GM19452 (cell line): ENCODE measurements around the gene OPHN1.

Source experiments
- ATAC-seq: cut with Tn5 transposase; IDR thresholded peaks from one replicate; pipeline ENCODE4 v1.9.1; 2021; ENCODE audit not compliant: unreplicated experiment

OPHN1 gene

DNA sequence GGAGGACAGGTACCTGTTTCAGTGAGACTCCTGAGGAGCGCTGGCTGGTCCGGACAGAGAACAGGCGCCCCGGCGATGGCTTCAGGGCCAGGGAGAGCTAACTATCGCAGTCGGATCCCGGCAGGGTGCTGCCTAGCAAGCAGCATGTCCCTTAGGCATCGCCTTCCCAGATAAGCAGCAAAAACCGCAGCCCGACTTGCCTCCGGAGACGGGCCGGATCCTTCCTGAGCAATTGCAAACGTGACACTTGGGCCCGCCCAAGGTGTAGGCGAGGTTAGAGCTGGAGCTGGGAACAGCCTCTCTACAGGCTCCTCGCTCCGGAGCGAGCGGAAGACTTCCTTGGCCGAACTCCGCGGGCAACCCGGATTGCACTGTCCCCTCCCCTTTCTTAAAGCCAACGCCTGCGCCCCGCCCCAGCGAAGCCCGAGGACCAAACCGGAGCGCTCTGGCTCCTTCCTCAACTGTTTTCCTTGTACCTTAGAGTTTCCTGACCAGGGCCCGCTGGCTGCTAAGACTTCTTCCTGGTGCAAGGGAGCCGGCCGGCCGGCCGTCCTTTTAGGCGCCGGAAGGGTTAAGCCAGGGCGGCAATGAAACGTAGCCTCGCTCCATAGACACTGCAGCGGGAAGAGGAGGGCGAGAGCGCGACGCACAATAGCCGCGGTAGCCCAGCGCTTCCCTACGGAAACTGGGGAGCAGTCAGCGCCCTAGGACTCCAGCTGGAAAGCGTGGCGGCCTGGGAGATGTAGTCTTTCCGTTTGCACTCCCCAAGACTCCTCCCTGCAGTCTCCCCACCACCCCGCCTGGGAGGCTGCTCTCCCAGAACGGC lies at the start of gene OPHN1:
OPHN1 (minus strand) TSS at position 341 of the 826 bp plus-strand sequence. CDS start 475 bp downstream, outside the sequence.
- ATAC-seq = no peak

DNA sequence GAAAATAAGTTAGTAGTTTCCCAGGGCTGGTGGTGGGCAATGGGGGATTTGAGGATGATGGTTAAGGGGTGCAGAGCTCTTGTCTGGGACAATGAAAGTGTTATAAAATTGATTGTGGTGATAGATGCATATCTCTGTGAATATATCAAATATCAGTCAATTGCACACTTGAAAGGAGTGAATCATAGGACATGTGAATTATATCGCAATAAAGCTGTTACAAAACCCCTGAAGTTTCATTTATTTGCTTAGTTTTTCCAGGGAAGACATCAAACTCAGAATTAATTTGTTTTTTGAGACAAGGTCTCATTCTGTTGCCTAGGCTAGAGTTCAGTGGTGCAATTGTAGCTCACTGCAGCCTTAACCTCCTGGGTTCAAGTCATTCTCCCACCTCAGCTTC lies 47.7 kb upstream of the OPHN1 start:
- no peak for ATAC-seq

GRCh38 chrX:68464796-68465195 lies 31.5 kb upstream of the OPHN1 start:
- ATAC-seq = no peak

DNA sequence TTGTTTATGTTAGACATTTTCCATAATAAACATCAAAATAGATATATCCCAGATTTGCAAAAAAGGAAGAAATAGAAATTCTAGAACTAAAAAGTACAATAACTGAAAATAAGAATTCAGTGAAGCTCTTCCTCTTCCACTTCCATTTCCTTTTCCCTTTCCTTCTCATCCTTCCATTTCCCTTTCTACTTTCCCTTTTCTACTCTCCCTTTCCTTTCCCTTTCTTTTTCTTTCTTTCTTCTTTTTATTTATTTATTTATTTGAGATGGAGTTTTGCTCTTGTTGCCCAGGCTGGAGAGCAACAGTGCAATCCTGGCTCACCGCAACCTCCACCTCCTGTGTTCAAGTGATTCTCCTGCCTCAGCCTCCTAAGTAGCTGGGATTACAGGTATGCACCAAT lies 30.6 kb upstream of the OPHN1 start:
- ATAC-seq = no peak

DNA sequence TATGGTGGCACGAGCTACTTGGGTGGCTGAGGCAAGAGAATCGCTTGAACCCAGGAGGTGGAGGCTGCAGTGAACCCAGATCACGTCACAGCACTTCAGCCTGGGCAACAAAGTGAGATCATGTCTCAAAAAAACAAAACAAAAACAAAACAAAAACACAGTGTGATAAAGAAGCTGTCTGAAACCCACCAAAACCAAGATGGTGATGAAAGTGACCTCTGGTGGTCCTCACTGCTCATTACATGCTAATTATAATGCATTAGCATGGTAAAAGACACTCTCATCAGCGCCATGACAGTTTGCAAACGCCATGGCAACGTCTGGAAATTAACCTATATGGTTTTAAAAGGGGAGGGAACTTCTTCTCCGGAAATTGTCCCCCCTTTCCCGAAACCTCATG lies 29.4 kb upstream of the OPHN1 start:
- peak; percentile 69 for ATAC-seq

DNA sequence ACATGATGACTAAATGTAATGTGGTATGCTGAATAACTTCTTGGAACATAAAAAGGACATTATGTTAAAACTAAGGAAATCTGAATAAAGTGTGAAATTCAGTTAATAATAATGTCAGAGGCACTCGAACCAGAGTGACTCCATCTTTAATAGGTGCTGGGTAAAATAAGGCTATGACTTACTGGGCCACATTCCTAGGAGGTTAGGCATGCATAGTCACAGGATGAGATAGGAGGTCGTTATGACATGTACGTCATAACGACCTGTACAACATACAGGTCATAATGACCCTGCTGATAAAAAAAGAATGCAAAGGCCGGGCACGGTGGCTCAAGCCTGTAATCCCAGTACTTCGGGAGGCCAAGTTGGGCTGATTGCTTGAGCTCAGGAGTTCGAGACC lies 28.9 kb upstream of the OPHN1 start:
- ATAC-seq = no peak

DNA sequence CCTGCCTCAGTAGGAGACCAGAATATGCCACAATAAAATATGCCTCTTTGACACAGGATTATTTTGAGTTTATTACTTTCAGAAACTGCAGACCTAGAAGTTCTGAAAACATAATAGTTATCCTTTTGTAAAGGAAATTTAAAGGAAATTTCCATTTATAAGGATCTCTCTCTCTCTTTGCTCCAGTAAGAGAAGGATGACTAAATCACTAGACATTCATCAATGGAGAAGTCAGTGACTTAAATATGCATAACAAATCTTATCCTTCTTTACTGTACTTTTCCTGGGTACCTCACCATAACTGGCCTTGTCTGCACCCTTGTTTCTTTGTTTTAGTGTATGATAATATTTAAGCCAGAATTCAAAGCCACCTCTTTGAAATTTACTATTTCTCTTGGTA lies 28.3 kb upstream of the OPHN1 start:
- no peak for ATAC-seq

- no peak for ATAC-seq
Observed at GRCh38 chrX:68461093-68461492, 27.8 kb upstream of the OPHN1 start.

DNA sequence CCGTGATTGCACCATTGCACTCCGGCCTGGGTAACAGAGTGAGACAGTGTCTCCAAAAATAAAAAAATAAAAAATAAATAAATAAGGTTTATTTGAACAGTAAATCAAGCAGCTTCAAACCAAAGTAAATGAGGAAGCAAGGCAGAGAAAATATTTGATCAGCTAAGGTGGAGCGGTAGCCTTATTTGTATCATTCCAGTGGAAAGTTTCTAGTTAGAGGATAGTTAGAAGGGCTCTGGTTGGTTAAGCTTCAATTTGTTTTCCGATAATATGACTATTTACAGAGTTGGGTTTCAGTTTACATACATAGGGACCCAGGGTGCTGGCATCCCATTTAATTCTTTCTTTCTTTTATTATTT lies 21.8 kb upstream of the OPHN1 start:
- ATAC-seq = no peak

DNA sequence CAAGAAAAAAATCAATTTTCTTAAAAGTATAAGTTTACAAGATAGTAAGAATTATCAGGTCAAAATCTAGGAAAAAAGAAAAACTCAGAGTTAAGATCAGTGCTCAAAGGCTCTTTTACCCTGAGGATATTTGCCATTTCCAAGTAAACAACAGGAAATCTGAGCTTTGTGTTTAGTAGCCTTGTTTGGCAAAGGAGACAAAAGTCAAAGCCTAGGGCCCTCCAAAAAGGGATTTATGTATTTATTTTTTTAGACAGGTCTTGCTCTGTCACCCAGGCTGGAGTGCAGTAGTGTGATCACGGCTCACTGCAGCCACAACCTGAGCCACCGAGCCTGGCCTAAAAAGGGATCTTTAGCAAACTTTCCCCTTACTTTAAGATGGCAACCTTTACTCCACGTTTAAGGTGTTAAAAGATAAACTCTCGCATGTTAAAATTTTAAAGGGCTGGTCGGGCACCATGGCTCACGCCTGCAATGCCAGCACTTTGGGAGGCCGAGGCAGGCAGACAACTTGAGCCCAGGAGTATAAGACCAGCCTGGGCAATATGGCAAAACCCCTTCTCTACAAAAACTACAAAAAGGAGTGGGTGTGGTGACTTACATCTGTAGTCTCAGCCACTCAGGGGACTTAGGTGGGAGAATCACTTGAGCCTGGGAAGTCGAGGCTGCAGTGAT lies 21.3 kb upstream of the OPHN1 start:
- ATAC-seq = no peak

- ATAC-seq = no peak
Observed at GRCh38 chrX:68451720-68452119, 18.4 kb upstream of the OPHN1 start.

- ATAC-seq = peak; percentile 76
Observed at GRCh38 chrX:68443155-68443868, 10.0 kb upstream of the OPHN1 start.

- no peak for ATAC-seq
Observed at GRCh38 chrX:68440940-68441339, 7.6 kb upstream of the OPHN1 start.

- no peak for ATAC-seq
Observed at GRCh38 chrX:68440442-68440841, 7.1 kb upstream of the OPHN1 start.

- no peak for ATAC-seq
Observed at GRCh38 chrX:68439341-68439740, 6.0 kb upstream of the OPHN1 start.

DNA sequence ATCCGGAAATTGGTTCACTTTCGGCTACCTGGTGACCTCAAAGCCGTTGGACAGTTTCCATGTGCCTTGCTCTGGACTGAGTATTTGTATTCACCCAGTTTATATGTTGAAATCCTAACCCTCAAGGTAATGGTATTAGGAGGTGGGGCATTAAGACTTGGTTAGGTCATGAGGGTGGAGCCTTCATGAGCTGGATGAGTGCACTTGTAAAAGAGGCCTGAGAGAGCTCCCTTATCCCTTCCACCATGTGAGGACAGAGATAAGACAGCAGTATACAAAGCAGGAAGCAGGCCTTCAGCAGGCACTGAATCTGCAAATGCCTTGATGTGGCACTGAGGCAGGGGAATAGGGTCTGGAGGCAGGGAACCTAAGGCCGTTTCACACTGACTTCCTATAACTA lies 5.3 kb upstream of the OPHN1 start:
- no peak for ATAC-seq

GRCh38 chrX:68433981-68434299 lies 645 bp upstream of the OPHN1 start:
- no peak for ATAC-seq

DNA sequence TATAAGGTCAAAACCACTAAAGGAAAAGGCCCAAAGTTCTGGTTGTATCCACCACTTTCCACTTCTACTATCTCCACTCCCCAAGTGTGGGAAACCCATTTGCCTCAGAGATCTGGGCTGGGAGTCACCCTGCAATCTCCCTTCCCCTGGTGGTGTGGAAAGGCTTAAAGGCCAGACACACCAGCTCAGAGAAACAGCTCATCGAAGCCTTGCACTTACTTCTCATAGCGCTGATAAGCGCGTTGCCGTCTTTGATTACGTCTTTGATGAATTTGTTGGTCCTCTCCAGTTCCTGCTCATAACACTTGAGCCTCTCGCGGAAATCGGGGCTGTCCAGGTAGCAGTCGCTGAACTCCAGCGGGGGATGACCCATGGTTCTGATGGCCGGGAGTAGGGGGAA lies 647 bp downstream of the OPHN1 start:
- ATAC-seq = no peak

- ATAC-seq = no peak
Observed at GRCh38 chrX:68431836-68432235, 1.5 kb downstream of the OPHN1 start.

DNA sequence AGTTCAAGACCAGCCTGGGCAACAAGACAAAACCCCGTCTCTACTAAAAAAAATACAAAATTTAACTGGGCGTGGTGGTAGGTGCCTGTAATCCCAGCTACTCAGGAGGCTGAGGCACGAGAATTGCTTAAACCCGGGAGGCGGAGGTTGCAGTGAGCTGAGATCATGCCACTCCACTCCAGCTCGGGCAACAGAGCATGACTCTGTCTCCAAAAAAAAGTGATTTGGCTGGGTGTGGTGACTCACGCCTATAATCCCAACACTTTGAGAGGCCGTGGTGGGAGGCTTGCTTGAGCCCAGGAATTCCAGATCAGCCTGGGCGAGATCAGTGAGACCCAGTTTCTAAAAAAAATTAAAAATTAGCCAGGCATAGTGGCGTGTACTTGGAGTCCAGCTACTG lies 4.1 kb downstream of the OPHN1 start:
- no peak for ATAC-seq

DNA sequence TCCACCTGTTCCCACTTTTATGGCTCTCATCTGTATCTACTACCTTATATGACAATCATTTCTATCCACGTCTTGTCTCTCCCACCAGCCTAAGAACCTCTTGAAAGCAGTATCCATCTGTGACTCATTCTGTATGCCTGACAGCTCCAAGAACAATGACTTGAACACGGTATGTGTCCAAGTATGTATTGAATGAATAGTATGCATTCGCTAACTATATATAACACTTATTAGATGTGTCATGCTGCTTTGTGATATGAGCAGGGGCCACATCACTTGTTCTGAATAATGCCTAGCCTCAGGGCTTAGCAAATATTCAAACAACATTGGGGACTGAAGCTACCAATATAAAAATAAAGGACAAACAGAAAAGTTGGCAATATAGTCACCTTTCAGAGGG lies 4.9 kb downstream of the OPHN1 start:
- ATAC-seq = no peak

DNA sequence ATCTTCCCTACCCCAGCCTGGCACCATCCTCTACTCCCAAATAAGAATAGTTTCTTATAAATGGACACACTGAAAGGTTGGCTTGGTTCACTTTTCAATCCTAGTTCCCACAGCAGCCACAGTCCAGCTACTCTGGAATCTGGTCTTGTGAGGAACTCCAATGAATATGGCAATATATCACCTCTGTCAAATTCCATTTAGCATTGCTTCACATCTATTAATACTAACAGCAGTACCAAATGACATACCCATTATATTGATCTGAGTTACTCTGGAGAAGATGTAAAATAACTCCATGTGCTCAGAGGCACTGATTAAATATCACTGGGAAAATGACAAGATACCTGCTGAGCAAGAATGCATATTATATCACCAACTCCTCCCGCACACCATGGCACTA lies 8.6 kb downstream of the OPHN1 start:
- ATAC-seq = no peak
